Prostate gland (tissue), 2 donors: ENCODE data around the gene TRAPPC12. TPM values are rescaled to one million over a fixed set of nuclear protein-coding genes. Genes with fewer than 3 reads are reported as not detected.

Experiments used
- DNase-seq: peaks from one replicate; pipeline ENCODE4 v3.0.0-alpha.2; 2019; ENCODE audit warnings: low spot score
- H3K27ac ChIP-seq, 2 donors: fragments of 200-600 bp; sonication (generic); 2 replicates each; pipeline ENCODE4 v1.5.1; 2017 to 2019
- H3K27me3 ChIP-seq: fragments of 200-600 bp; sonication (generic); replicated peaks from 2 replicates; pipeline ENCODE4 v1.5.1; 2019; ENCODE audit not compliant: insufficient read depth
- H3K36me3 ChIP-seq, 2 donors: fragments of 200-600 bp; sonication (generic); 1 replicate in 1 of 2; 2 replicates in 1 of 2; pipeline versions ENCODE4 v1.5.1 to v1.8.1; 2017 to 2019
- H3K4me1 ChIP-seq: fragments of 200-600 bp; sonication (generic); replicated peaks from 2 replicates; pipeline ENCODE4 v1.5.1; 2019
- H3K4me3 ChIP-seq, 2 donors: fragments of 200-600 bp; sonication (generic); 2 replicates each; pipeline ENCODE4 v1.5.1; 2017 to 2019
- H3K9me3 ChIP-seq: fragments of 200-600 bp; sonication (generic); 2 replicates; pipeline ENCODE4 v1.5.1; 2017
- CTCF ChIP-seq, 4 experiments: fragments of 200-600 bp in 2 of 4; fragments of 450-650 bp in 2 of 4; sonication (generic) in 2 of 4; IDR thresholded peaks; 1 replicate in 3 of 4; 2 replicates in 1 of 4; pipeline ENCODE4 v1.5.1; 2016 to 2019; ENCODE audit warnings: antibody characterized with exemption in 4 of 4, mild to moderate bottlenecking in 2 of 4, moderate library complexity in 2 of 4
- POLR2A ChIP-seq: fragments of 450-650 bp; IDR thresholded peaks from one replicate; pipeline ENCODE4 v1.6.1; 2016; ENCODE audit warnings: antibody characterized with exemption, mild to moderate bottlenecking
- POLR2AphosphoS5 ChIP-seq: sonication (generic); formaldehyde crosslinking; IDR thresholded peaks from one replicate; pipeline ENCODE4 v1.6.1; 2017; ENCODE audit warnings: antibody characterized with exemption
- WGBS: methylation state at CpG from one replicate; pipeline ENCODE4 v1.1.5; 2018; 5-methylcytosine and 5-hydroxymethylcytosine counted together
- intact Hi-C: fragments of 100-400 bp; cut with DNase I; formaldehyde crosslinking; loops from one replicate; pipeline ENCODE4 v1.14.2; 2022
- total RNA-seq, 2 donors: library from RNA; depleted of rRNA; stranded (reverse); fragments of >200 nt; gene quantifications; one replicate each; pipeline ENCODE4 v1.1.0, GENCODE V29; 2016

The TRAPPC12 gene
- total RNA-seq, 2 donors from 2014 or later: 114 to 128 TPM

GRCh38 chr2:3472296-3472695, 92.8 kb downstream of the TRAPPC12 start:
- TF ChIP-seq POLR2A (no peak), CTCF (IDR thresholded peaks at IDR 0.05) (no peak), POLR2AphosphoS5 (no peak)
- peak overlapping the region; percentile 74 to 78 for H3K27ac ChIP-seq
- peaks cover 28% of the 10 kb centered on the region for H3K4me1 ChIP-seq
- WGBS: 80% methylated on average over 10 of the region's 10 CpGs
- no peak for DNase-seq
- no peaks in the 10 kb centered on the region for H3K9me3 ChIP-seq
- intact Hi-C loops: no loop called here
- H3K27me3 ChIP-seq: no peaks in the 10 kb centered on the region
- no peak overlapping the region for H3K4me3 ChIP-seq
- no peaks in the 10 kb centered on the region for H3K36me3 ChIP-seq

DNA sequence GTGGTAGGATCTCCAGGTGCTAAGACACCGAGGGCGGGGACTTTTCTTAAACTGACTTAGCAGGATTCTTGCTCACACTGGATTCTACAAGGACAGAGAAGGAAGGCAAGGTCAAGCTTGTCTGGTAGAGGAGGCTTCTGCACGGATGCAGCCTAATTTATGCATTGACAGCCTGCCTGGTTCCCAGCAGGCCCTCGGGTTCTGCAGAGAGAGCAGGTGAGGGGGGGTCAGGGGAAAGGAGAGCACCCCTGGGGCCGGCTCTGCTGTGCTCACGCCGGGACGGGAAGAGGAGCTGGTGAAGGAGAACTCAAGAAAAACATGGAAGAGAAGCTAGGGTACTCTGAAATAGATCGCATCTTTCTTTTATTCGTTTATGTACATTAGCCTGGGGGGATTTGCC, 93.5 kb downstream of the TRAPPC12 start:
- Histone ChIP-seq H3K4me3 (no peak overlapping the region), H3K27ac (peak overlapping the region in 1 of 2 donors; percentile 74), H3K27me3 (no peaks in the 10 kb centered on the region), H3K4me1 (peaks cover 28% of the 10 kb centered on the region), H3K36me3 (no peaks in the 10 kb centered on the region), H3K9me3 (no peaks in the 10 kb centered on the region)
- intact Hi-C loops: no loop called here
- 52% methylated on average over 10 of the region's 10 CpGs for WGBS
- TF ChIP-seq CTCF (IDR thresholded peaks at IDR 0.05) (no peak), POLR2A (no peak), POLR2AphosphoS5 (no peak)
- no peak for DNase-seq

DNA sequence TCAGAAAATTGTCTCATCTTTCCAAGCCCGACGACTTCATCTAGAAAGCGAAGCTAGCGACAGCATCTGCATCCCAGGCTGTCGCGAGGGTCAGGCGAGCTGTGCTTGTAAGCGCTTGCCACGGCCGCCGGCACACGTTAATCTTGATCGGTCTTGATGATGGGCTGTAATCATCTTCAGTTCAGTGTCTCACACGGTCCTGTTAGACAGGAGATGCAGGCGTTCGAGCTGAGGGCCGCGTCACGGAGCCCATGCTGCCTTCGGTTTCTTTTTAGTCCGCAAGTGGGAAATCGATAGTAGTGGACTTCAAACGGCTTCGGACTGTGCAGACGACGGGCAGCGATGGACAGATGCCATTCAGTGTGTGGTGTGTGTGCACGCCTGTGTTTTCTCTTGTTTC, 96.3 kb downstream of the TRAPPC12 start:
- Histone ChIP-seq H3K27ac (no peak overlapping the region), H3K4me1 (peaks cover 13% of the 10 kb centered on the region), H3K9me3 (no peaks in the 10 kb centered on the region), H3K4me3 (no peak overlapping the region), H3K27me3 (no peaks in the 10 kb centered on the region), H3K36me3 (no peaks in the 10 kb centered on the region)
- intact Hi-C loops: no loop called here
- no peak for TF ChIP-seq POLR2AphosphoS5
- no peak for TF ChIP-seq CTCF (IDR thresholded peaks at IDR 0.05)
- no peak for TF ChIP-seq POLR2A
- 75% methylated on average over 28 of the region's 28 CpGs for WGBS
- DNase-seq: no peak

GRCh38 chr2:3476321-3476984, 97.0 kb downstream of the TRAPPC12 start:
- intact Hi-C loops: no loop called here
- no peak for DNase-seq
- WGBS: 45% methylated on average over 14 of the region's 14 CpGs
- peak overlapping the region in 1 of 2 donors; percentile 38 for H3K27ac ChIP-seq
- no peaks in the 10 kb centered on the region for H3K36me3 ChIP-seq
- H3K4me3 ChIP-seq: no peak overlapping the region
- H3K27me3 ChIP-seq: no peaks in the 10 kb centered on the region
- TF ChIP-seq POLR2A (no peak), POLR2AphosphoS5 (no peak), CTCF (IDR thresholded peaks at IDR 0.05) (no peak)
- H3K9me3 ChIP-seq: no peaks in the 10 kb centered on the region
- peaks cover 6% of the 10 kb centered on the region for H3K4me1 ChIP-seq

DNA sequence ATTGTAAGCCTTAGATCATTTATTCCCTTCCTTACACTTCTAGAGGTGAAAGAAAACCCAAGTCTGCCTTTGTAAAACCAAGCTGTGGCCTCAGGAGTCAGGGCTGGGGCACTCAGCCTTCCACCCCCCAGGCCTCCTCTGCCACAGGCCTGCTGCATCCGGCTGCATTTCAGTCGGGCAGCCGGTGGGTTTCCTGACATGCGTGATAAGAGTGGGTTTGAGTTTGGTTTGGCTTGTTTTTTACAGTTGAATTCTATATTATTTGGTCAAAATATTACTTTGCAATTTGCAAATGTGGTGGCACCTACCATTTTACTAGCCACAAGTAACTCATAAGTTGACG, 97.5 kb downstream of the TRAPPC12 start:
- Histone ChIP-seq H3K36me3 (no peaks in the 10 kb centered on the region), H3K9me3 (no peaks in the 10 kb centered on the region), H3K27me3 (no peaks in the 10 kb centered on the region), H3K4me3 (no peak overlapping the region), H3K4me1 (peaks cover 1% of the 10 kb centered on the region), H3K27ac (peak overlapping the region in 1 of 2 donors; percentile 38)
- 70% methylated on average over 5 of the region's 5 CpGs for WGBS
- intact Hi-C loops: no loop called here
- TF ChIP-seq POLR2AphosphoS5 (no peak), CTCF (IDR thresholded peaks at IDR 0.05) (no peak), POLR2A (no peak)
- no peak for DNase-seq
